ENCODE measurements around the gene KCNMB2.
"Not testable (repeated sequence)": the region's sequence is repeated elsewhere in the genome, so short reads cannot be mapped to it uniquely, and the experiment has no call there.

KCNMB2 gene

GRCh38 chr3:178536211-178537079, at the start of gene KCNMB2:
TSS of gene KCNMB2 (plus strand) at chr3:178536436.
- DNase-seq (ENCODE audit: low spot score) = no peak

- no peak for DNase-seq (ENCODE audit: low spot score)
Observed at GRCh38 chr3:178486903-178487302, 49.3 kb upstream of the KCNMB2 start.

- DNase-seq (ENCODE audit: low spot score) = no peak
Observed at GRCh38 chr3:178487752-178488151, 48.5 kb upstream of the KCNMB2 start.

- no peak for DNase-seq (ENCODE audit: low spot score)
Observed at GRCh38 chr3:178491751-178492150, 44.5 kb upstream of the KCNMB2 start.

GRCh38 chr3:178492491-178492890, 43.7 kb upstream of the KCNMB2 start:
- no peak for DNase-seq (ENCODE audit: low spot score)

GRCh38 chr3:178494386-178494785, 41.9 kb upstream of the KCNMB2 start:
- DNase-seq (ENCODE audit: low spot score) = no peak

- DNase-seq (ENCODE audit: low spot score) = no peak
Observed at GRCh38 chr3:178496911-178497310, 39.3 kb upstream of the KCNMB2 start.

GRCh38 chr3:178498871-178499270, 37.4 kb upstream of the KCNMB2 start:
- DNase-seq (ENCODE audit: low spot score) = no peak

GRCh38 chr3:178500631-178501030, 35.6 kb upstream of the KCNMB2 start:
- DNase-seq (ENCODE audit: low spot score) = no peak

GRCh38 chr3:178504128-178504527, 32.1 kb upstream of the KCNMB2 start:
- no peak for DNase-seq (ENCODE audit: low spot score)

- no peak for DNase-seq (ENCODE audit: low spot score)
Observed at GRCh38 chr3:178505832-178506231, 30.4 kb upstream of the KCNMB2 start.

- no peak for DNase-seq (ENCODE audit: low spot score)
Observed at GRCh38 chr3:178507507-178508442, 28.5 kb upstream of the KCNMB2 start.

- no peak for DNase-seq (ENCODE audit: low spot score)
Observed at GRCh38 chr3:178508443-178508825, 27.8 kb upstream of the KCNMB2 start.

GRCh38 chr3:178510496-178510895, 25.7 kb upstream of the KCNMB2 start:
- DNase-seq (ENCODE audit: low spot score) = no peak

- DNase-seq (ENCODE audit: low spot score) = no peak
Observed at GRCh38 chr3:178512647-178513046, 23.6 kb upstream of the KCNMB2 start.

- DNase-seq (ENCODE audit: low spot score) = no peak
Observed at GRCh38 chr3:178513546-178514380, 22.5 kb upstream of the KCNMB2 start.

GRCh38 chr3:178514401-178514800, 21.8 kb upstream of the KCNMB2 start:
- no peak for DNase-seq (ENCODE audit: low spot score)

- DNase-seq (ENCODE audit: low spot score) = not testable (repeated sequence)
Observed at GRCh38 chr3:178515076-178515744, 21.0 kb upstream of the KCNMB2 start.

GRCh38 chr3:178517665-178518334, 18.4 kb upstream of the KCNMB2 start:
- no peak for DNase-seq (ENCODE audit: low spot score)

GRCh38 chr3:178518660-178519396, 17.4 kb upstream of the KCNMB2 start:
- no peak for DNase-seq (ENCODE audit: low spot score)
